Measurements from ENCODE around the gene FRK.
"Not testable (repeated sequence)": the region's sequence is repeated elsewhere in the genome, so short reads cannot be mapped to it uniquely, and the experiment has no call there.

FRK gene

DNA sequence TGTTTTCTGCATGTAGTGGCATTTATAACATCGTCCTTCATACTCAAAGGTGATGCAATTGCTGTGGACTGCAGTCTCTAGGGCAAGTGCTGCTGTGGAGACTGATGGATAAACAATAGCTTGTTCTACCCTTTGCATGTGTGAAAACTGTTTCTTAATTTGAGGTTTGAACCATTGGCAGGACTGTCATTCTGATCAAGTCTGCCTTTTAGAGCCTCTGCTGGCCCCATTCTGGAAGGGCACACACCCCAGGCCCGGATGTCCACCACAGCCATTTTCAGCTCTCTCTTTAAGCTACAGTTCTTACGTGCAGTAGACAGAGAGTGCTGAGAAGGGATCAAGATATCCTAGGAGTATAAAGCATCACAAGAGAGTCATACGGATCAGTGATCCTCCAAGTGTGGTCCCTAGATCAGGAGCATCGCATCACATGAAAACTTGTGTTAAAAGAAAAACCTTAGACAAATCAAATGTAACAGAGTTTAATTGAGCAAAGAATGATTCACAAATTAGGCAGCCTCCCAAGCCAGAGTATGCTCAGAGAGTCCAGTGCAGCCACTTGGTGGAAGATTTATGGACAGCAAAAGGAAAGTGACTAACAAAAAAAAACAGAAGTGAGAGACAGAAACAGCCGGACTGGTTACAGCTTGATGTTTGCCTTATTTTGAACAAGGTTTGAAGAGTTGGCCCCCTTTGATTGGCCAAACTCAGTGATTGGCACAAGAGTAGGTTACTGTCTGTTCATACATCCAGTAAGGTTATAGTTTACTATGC, 52.0 kb downstream of the FRK start:
- no peak for DNase-seq (ENCODE audit: low read depth, low spot score)

DNA sequence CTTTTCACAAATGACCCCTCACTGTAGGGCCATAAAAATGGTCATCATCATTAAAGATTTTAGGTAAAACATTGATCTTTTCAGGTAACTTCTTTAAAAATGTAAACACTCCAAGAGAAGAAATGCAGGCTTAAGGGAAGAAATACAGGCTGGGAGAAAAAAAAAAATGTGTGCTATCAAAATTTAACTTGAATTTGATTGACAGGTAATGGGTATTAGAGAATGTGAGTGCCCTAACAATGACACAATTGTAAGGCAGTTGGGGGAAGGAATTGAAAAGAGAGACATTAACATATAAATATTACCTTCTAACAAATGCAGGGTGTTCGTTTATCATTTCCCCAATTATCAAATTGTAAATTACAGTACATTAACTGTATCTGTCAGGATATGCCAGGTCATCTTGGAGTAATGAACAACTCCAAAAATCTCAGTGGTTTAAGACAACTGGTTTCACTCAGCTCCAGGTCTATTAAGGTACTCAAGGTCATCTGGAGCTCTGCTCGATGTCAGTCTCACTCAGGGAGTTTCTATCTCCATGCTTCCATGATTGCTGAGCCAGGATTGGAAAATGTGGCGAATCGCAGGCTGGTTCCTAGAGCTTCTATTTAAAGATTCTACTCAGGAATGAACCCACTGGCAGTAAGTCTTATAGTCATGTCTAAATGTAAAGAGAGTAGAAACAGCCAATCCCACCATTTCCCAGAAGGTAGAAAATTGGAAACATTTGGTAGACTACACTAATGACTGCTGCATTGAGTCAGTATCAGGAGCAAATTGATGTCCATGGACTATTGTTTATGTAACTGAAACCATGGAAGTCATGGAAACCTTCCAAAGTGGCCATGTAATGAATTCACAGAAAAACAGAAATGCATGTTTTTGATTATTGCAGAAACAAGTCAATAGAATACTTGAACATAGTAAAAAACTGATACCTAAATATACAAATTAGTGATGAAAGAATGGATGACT, 55.6 kb downstream of the FRK start:
- no peak for DNase-seq (ENCODE audit: low read depth, low spot score)

GRCh38 chr6:116003668-116004067, 57.0 kb downstream of the FRK start:
- no peak for DNase-seq (ENCODE audit: low read depth, low spot score)

GRCh38 chr6:116002756-116003155, 57.9 kb downstream of the FRK start:
- no peak for DNase-seq (ENCODE audit: low read depth, low spot score)

GRCh38 chr6:115999235-115999634, 61.5 kb downstream of the FRK start:
- no peak for DNase-seq (ENCODE audit: low read depth, low spot score)

GRCh38 chr6:115997990-115998585, 62.6 kb downstream of the FRK start:
- no peak for DNase-seq (ENCODE audit: low read depth, low spot score)

DNA sequence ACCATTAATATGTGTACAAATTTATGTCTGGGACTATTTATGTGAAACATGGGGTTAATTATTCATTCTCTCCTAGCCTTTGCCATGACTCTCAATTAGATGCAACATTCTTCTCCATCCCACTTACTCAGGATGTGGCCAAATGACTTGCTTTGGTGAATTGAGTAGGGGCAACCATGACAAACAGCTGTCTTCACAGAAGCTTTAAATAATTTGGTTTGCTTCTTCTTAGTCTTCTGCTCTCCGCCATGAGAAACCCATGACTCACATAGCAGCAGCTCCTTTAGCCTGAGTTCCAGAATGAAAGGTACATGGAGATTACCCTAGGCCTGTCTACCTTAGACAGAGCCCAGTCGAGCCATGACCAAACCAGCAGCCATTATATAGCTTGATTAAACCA, 74.7 kb downstream of the FRK start:
- no peak for DNase-seq (ENCODE audit: low read depth, low spot score)

- DNase-seq (ENCODE audit: low read depth, low spot score), result no peak
Observed at GRCh38 chr6:115984809-115985208, 75.9 kb downstream of the FRK start.

DNA sequence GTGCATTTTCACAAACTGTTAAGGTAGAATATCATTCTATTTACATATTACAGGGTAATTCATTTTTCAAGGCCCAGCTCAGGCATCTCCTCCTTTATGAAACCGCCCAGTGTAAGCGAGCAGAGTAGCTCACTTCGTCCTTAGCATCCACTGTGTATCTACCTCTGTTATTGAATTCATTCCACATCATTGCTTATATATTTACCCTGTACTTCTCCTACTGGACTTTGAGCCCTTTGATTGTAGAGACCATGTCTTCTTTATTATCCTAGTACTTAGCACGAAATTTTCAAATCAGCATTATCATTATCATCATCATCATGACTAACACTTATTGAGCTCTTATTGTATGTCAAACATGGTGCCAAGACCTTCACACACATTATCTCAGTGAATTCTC, 76.7 kb downstream of the FRK start:
- no peak for DNase-seq (ENCODE audit: low read depth, low spot score)

- DNase-seq (ENCODE audit: low read depth, low spot score), result no peak
Observed at GRCh38 chr6:115982453-115982852, 78.2 kb downstream of the FRK start.

DNA sequence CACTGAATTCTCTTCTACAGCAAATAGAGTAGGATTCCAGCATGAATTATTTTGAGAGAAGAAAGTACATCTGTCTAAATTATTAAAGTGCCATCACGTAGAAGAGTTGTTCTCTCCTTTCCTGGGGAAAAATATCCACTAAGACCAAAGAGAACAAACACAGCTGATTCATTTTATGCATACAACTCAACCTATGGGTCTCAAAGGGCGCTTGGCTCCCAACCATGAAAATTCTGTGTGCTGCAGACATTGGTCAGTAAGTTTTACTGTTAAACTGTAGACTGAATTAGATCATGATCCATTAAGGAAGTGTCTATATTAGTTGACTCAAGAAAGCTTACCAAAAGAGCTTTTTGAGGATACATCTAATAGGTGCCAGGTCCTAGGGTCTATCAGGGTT, 83.5 kb downstream of the FRK start:
- no peak for DNase-seq (ENCODE audit: low read depth, low spot score)

DNA sequence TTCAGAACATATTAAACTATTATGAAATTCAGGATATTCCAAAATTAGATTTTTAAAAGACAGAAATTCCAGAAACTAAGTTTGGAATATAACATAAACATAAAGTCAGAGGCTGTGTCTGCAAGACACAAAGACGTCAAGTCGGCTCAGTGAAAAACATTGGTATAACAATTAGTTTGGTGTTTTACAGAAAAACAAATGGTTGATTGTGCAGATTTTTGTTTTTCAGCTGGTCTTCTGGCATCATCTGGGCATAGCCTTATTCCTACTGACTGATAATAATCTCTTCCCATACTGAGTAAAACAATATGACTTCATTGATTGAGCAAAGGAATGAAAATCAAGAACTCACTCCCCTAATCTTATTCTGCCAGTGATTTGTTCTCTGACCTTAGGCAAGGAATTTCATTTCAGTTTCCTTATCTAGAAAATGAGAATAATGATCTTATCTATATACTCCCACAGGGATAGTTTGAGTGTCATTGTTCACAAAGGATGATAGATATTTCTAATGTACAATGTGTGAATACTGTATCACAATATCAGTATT, 84.3 kb downstream of the FRK start:
- DNase-seq (ENCODE audit: low read depth, low spot score), result no peak

GRCh38 chr6:115972679-115973078, 88.0 kb downstream of the FRK start:
- DNase-seq (ENCODE audit: low read depth, low spot score), result no peak

DNA sequence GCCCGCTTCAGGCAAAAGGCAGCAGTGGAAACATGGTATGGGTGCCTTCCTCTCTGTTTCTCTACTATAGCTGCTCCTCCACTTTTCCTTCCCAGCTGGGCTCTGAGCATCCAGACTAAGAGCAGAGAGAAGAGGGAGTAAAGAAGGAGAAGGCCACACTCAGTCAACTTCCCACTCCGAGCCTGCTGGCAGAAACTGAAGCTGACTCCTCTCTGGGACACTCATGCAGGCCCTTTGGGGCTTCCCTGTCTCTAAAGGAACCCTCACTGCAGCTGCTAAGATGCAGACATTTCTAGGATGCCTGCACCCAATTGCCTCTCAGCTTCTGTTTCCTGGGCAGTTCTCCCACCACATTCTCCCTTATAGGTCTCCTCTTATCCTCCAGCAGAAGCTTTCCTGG, 88.9 kb downstream of the FRK start:
- no peak for DNase-seq (ENCODE audit: low read depth, low spot score)

- DNase-seq (ENCODE audit: low read depth, low spot score), result no peak
Observed at GRCh38 chr6:115969930-115970273, 90.8 kb downstream of the FRK start.

DNA sequence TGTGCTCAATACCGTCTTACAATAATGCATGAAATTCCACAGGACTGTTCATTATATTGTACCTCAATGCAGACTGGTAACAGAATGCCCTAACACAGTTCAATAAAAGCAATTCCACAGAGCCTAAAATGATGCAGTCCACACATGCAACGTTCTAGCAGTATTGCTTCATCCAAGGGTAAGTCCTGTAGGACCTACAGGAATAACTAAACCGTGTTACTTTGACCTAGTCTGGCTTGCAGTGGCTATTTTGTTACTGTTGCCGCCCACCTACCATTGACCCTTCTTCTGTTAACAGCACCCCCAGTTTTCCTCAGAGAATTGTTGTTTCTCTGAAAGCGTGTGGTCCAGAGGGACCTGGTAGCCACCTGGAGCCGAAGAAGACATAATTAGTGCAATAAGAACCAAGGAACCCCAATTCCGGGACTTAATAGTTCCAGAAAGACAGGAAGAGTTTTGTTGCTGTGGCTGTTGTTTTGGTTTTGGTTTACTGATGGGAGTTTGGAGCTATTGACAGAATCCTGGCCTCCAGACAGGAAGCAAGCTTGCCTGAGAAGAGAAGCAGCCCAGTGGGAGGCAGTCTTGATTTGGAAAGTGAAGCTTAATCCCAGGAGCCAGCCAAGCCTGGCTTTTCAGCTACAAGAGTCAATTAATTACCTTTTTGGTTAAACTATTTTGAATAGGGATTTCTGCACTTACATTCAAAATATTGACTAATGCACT, 91.3 kb downstream of the FRK start:
- DNase-seq (ENCODE audit: low read depth, low spot score), result peak; percentile 10

GRCh38 chr6:115960286-115960685, 100.4 kb downstream of the FRK start:
- DNase-seq (ENCODE audit: low read depth, low spot score), result not testable (repeated sequence)

DNA sequence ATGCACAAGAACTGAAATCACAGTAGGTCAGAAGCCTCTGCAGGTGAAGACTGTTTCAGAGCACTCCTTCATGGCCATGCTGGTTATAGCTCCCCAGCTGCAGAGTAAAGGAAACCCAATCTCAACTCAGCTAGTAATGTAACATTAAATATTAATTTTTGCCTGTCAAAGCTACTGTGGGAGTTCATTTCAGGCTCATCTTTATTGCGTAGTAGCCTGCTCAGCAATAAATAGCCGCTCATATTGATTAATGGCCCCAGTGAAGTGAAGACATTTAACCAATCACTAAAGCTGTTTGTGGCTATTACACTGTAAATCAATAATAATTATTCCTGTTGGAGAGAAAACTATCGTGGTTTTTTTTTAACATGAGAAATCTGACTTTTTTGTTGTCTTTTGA, 101.7 kb downstream of the FRK start:
- no peak for DNase-seq (ENCODE audit: low read depth, low spot score)

GRCh38 chr6:115954740-115955139, 106.0 kb downstream of the FRK start:
- DNase-seq (ENCODE audit: low read depth, low spot score), result no peak

- DNase-seq (ENCODE audit: low read depth, low spot score), result no peak
Observed at GRCh38 chr6:115948751-115949150, 111.9 kb downstream of the FRK start.

- no peak for DNase-seq (ENCODE audit: low read depth, low spot score)
Observed at GRCh38 chr6:115947966-115948541, 112.6 kb downstream of the FRK start.
